ENCODE measurements around the gene KCNMA1. TPM values are rescaled to one million over a fixed set of nuclear protein-coding genes. Genes with fewer than 3 reads are reported as not detected.
"Not testable (repeated sequence)": the region's sequence is repeated elsewhere in the genome, so short reads cannot be mapped to it uniquely, and the experiment has no call there.

KCNMA1 gene
- total RNA-seq: 1 to 10 TPM in 1 of 2 experiments, under 1 TPM in 1; 0.55 to 1.5 TPM

DNA sequence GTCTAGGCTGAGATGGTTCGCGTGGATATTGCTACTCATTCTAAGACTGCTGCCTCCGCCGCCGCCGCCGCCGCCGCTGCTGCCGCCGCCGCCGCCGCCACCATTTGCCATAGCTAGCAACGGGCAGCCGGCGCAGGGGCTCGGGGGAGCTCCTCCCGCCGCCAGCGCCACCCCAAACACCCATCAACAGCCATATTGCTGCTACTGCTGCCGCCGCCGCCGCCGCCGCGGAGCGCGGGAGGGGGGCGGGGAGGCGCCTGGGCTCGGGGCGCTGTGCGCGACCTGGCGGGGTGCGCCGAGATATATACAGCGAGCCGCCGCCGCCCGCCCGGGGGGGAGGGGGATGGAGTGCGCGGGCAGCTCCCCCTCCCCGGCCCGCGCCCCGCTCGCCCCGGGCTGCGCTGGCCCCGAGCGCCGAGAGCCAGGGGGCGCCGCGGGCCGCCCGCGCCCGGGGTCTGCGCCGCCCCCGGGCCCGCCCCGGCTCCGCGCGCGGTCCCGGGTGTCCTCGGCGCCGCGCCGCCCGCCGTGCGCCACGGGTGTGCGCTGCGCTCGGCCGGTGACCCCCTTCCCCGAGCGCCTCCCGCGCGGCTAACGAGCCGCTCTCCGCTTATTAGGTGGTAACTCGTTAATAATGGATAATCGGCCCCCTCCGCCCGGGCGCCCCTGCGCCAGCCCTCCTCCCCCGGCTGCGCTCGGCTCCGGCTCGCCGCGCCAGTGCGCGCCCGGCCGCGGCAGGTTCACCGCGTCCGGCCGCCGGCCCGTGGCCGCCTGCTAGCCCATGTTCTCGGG is at the start of gene KCNMA1:
KCNMA1 (minus strand) TSS at position 277 of the 789 bp plus-strand sequence.
- Mint-ChIP-seq H3K36me3 (no peaks in the 10 kb centered on the region), H3K4me1 (peaks cover 5% of the 10 kb centered on the region), H3K27ac (no peak within 1 kb of the TSS), H3K27me3 (peaks cover 75% of the 10 kb centered on the region), H3K4me3 (no peak within 1 kb of the TSS), H3K9me3 (ENCODE audit: low read depth) (no peaks in the 10 kb centered on the region)
- ATAC-seq (no peak), DNase-seq (no peak)
- CTCF ChIA-PET: no interaction called here

GRCh38 chr10:77686650-77687417 is 49.2 kb upstream of the KCNMA1 start:
- Mint-ChIP-seq H3K9me3 (ENCODE audit: low read depth) (no peaks in the 10 kb centered on the region), H3K4me3 (no peak overlapping the region), H3K36me3 (no peaks in the 10 kb centered on the region), H3K27me3 (peaks cover 16% of the 10 kb centered on the region), H3K4me1 (no peaks in the 10 kb centered on the region), H3K27ac (no peak overlapping the region)
- DNase-seq: no peak
- no peak for ATAC-seq
- CTCF ChIA-PET: interaction anchor here (2.4 kb wide), 1 partner anchor 25 kb away, joined by 7 read pairs; no protein-coding TSS in a partner anchor

- Mint-ChIP-seq H3K4me3 (no peak overlapping the region), H3K27ac (no peak overlapping the region), H3K4me1 (no peaks in the 10 kb centered on the region), H3K36me3 (no peaks in the 10 kb centered on the region), H3K27me3 (peaks cover 16% of the 10 kb centered on the region), H3K9me3 (ENCODE audit: low read depth) (no peaks in the 10 kb centered on the region)
- ATAC-seq (no peak), DNase-seq (no peak)
- CTCF ChIA-PET: interaction anchor here (2.4 kb wide), 1 partner anchor 25 kb away, joined by 7 read pairs; no protein-coding TSS in a partner anchor
These were observed 48.5 kb upstream of the KCNMA1 start for GRCh38 chr10:77686096-77686495.

- CTCF ChIA-PET: no interaction called here
- DNase-seq (no peak), ATAC-seq (no peak)
- H3K9me3 Mint-ChIP-seq (ENCODE audit: low read depth): no peaks in the 10 kb centered on the region
- H3K4me1 Mint-ChIP-seq: no peaks in the 10 kb centered on the region
- peaks cover 16% of the 10 kb centered on the region for H3K27me3 Mint-ChIP-seq
- no peaks in the 10 kb centered on the region for H3K36me3 Mint-ChIP-seq
- H3K27ac Mint-ChIP-seq: no peak overlapping the region
- no peak overlapping the region for H3K4me3 Mint-ChIP-seq
These were observed 47.8 kb upstream of the KCNMA1 start for GRCh38 chr10:77685432-77685831.

DNA sequence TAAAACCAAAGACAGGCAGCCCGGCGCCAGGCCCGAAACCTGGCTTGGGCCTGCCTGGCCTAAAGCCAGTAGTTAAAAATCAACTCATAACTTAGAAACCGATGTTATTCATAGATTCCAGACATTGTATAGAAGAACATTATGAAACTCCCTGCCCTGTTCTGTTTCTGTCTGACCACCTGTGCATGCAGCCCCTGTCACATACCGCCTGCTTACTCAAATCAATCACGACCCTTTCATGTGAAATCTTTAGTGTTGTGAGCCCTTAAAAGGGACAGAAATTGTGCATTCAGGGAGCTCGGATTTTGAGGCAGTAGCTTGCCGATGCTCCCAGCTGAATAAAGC is 45.5 kb upstream of the KCNMA1 start:
- H3K36me3 Mint-ChIP-seq; DNase-seq; H3K4me3 Mint-ChIP-seq; H3K27ac Mint-ChIP-seq; H3K9me3 Mint-ChIP-seq (ENCODE audit: low read depth); CTCF ChIA-PET; H3K4me1 Mint-ChIP-seq; ATAC-seq; H3K27me3 Mint-ChIP-seq: not testable (repeated sequence)

DNA sequence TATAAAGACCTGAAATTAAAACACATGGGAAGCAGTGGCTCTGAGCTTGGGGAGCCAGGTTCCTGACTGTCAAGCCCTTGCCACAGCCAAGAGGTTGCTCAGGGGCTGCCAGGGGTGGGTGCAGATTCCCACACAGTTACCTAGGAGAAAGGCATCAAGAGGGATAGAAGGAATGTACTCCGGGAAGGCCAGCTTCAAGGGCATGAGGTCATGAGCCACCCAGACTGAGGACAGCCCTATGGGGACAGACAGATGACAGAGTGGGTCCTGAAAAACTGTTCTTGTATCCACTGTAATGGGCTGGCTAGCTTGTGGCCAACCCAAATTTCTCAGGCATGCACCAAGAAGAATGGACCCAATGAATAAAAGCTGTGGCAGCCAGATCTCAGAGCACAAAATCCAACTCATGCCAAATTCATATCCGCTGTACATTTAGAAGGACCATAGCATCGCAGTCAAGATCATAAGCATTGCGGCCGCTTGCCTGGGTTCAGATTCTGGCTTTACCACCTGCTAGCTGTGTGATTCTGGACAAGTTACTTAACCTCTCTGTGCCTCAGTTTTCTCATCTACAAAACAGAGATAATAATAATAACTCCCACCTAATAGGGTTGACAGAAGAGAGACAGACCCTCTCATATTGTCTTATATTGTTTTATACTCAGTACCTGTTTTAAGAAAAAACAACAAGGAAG is 44.9 kb upstream of the KCNMA1 start:
- DNase-seq: no peak
- Mint-ChIP-seq H3K9me3 (ENCODE audit: low read depth) (no peaks in the 10 kb centered on the region), H3K4me3 (no peak overlapping the region), H3K36me3 (no peaks in the 10 kb centered on the region), H3K27me3 (peaks cover 5% of the 10 kb centered on the region), H3K27ac (no peak overlapping the region), H3K4me1 (no peaks in the 10 kb centered on the region)
- no peak for ATAC-seq
- CTCF ChIA-PET: no interaction called here

DNA sequence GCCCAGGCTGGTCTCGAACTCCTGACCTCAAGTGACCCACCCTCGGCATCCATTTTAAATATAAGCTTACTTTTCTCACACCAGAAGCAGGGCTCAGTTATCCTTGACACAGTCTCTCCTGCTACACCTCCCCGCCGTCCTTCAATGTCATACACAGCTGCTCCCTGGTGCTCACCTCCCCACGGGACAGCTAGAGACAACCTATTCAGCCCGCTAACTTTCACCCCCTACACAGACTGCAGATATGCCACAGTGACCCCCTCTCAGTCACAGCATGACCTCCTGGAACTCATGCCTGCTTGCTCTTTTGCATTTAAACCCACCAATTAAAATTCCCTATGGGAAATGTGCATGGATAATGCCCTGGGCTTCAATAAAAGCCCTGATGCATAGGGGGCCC is 44.2 kb upstream of the KCNMA1 start:
- no peak overlapping the region for H3K27ac Mint-ChIP-seq
- no peaks in the 10 kb centered on the region for H3K4me1 Mint-ChIP-seq
- H3K9me3 Mint-ChIP-seq (ENCODE audit: low read depth): no peaks in the 10 kb centered on the region
- peaks cover 2% of the 10 kb centered on the region for H3K27me3 Mint-ChIP-seq
- DNase-seq (no peak), ATAC-seq (no peak)
- no peak overlapping the region for H3K4me3 Mint-ChIP-seq
- H3K36me3 Mint-ChIP-seq: no peaks in the 10 kb centered on the region
- CTCF ChIA-PET: no interaction called here

DNA sequence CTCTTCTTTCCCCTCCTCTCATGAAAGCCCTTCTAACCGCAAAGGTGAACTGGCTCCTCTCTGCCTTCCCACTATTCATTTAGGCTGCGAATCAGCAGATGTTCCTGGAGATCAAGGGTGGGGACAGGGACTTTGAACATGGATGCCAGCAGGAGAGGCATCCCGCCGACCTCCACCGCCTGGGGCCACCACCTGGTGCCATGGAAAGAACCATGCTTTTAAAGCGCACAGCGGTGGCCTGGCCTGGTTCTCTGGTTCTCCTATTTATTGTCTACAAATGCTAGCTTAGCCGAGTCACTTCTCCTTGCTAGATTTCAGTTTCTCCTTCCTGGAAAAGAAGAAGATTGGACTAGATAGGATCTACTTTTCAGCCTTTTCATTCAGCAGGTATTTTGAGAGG is 43.2 kb upstream of the KCNMA1 start:
- no peak for ATAC-seq
- Mint-ChIP-seq H3K4me1 (no peaks in the 10 kb centered on the region), H3K4me3 (no peak overlapping the region), H3K27ac (no peak overlapping the region), H3K27me3 (no peaks in the 10 kb centered on the region), H3K36me3 (no peaks in the 10 kb centered on the region), H3K9me3 (ENCODE audit: low read depth) (no peaks in the 10 kb centered on the region)
- DNase-seq: no peak
- CTCF ChIA-PET: no interaction called here

DNA sequence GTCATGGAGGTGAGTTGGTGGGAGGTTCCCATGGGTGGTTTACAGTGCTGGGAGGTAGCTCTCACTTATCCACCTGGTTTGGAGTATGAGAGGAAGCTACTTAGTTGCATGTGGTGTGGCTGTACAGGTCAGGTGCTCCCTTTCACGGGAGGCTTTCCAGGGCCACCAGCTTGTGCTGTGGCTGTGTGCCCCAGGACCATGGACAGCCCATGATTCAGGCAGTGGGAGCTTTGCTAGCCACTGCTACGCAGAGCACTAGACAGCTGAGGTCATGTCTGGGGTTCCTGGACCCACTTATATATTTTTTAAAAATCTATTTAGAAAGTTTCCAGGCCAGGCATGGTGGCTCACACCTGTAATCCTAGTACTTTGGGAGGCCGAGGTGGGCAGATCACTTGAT is 42.5 kb upstream of the KCNMA1 start:
- Mint-ChIP-seq H3K36me3 (no peaks in the 10 kb centered on the region), H3K27me3 (peaks cover 3% of the 10 kb centered on the region), H3K27ac (no peak overlapping the region), H3K9me3 (ENCODE audit: low read depth) (no peaks in the 10 kb centered on the region), H3K4me3 (no peak overlapping the region), H3K4me1 (no peaks in the 10 kb centered on the region)
- ATAC-seq (no peak), DNase-seq (no peak)
- CTCF ChIA-PET: no interaction called here

GRCh38 chr10:77679217-77679616 is 41.6 kb upstream of the KCNMA1 start:
- CTCF ChIA-PET: no interaction called here
- Mint-ChIP-seq H3K4me3 (no peak overlapping the region), H3K27ac (no peak overlapping the region), H3K4me1 (no peaks in the 10 kb centered on the region), H3K36me3 (no peaks in the 10 kb centered on the region), H3K9me3 (ENCODE audit: low read depth) (no peaks in the 10 kb centered on the region), H3K27me3 (peaks cover 5% of the 10 kb centered on the region)
- ATAC-seq (no peak), DNase-seq (no peak)

GRCh38 chr10:77678146-77678545 is 40.5 kb upstream of the KCNMA1 start:
- CTCF ChIA-PET: no interaction called here
- Mint-ChIP-seq H3K27ac (no peak overlapping the region), H3K9me3 (ENCODE audit: low read depth) (no peaks in the 10 kb centered on the region), H3K4me3 (no peak overlapping the region), H3K36me3 (no peaks in the 10 kb centered on the region), H3K4me1 (peaks cover 3% of the 10 kb centered on the region), H3K27me3 (peaks cover 14% of the 10 kb centered on the region)
- ATAC-seq (no peak), DNase-seq (no peak)

GRCh38 chr10:77675347-77675746 is 37.7 kb upstream of the KCNMA1 start:
- Mint-ChIP-seq H3K4me3 (no peak overlapping the region), H3K4me1 (peaks cover 3% of the 10 kb centered on the region), H3K9me3 (ENCODE audit: low read depth) (no peaks in the 10 kb centered on the region), H3K27ac (no peak overlapping the region), H3K27me3 (peaks cover 14% of the 10 kb centered on the region), H3K36me3 (no peaks in the 10 kb centered on the region)
- CTCF ChIA-PET: no interaction called here
- DNase-seq: no peak
- ATAC-seq: no peak

DNA sequence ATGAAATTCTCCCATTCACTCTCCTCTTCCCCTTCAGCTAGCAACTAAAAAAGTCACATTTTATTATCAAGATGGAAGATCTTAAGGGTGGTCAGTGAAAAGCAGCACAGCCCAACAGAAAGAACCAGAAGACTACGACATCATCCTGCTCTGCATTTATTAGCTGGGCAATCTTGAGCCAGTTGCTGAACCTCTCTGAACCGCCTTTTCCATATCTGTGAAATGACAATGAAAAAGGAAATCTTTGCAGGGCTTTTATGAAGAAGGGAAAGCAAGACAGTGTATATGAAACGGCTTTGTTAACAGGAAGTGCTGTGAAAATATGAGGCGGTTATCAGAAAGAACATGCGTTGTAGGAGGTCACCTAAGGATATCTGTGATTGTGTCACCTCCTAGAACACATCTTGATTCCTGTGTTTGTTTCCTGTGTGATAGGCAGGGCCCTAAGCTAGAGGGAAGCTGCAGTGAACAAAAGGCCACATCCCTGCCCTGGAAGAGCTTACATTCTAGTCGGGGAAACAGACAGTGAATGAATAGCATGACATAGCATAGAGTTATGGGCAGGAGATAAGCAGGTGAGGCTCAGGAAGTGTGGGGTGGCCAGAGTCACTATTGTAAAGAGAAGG is 36.0 kb upstream of the KCNMA1 start:
- peaks cover 14% of the 10 kb centered on the region for H3K27me3 Mint-ChIP-seq
- ATAC-seq: no peak
- peaks cover 3% of the 10 kb centered on the region for H3K4me1 Mint-ChIP-seq
- no peak overlapping the region for H3K4me3 Mint-ChIP-seq
- CTCF ChIA-PET: no interaction called here
- no peaks in the 10 kb centered on the region for H3K9me3 Mint-ChIP-seq (ENCODE audit: low read depth)
- no peak for DNase-seq
- H3K36me3 Mint-ChIP-seq: no peaks in the 10 kb centered on the region
- H3K27ac Mint-ChIP-seq: no peak overlapping the region
